ENCODE data around the gene KAT8. TPM values are rescaled to one million over a fixed set of nuclear protein-coding genes. Genes with fewer than 3 reads are reported as not detected.
A peak's percentile ranks its signal among the peaks of the same experiment; 100 is the strongest.

Gene KAT8
- total RNA-seq, 2 experiments from 2014 or later: 114 to 124 TPM

- intact Hi-C loops (cut with DNase I, micrococcal nuclease): no loop called here
- TF ChIP-seq CTCF (IDR thresholded peaks at IDR 0.05): no peak
- H3K36me3 ChIP-seq (ENCODE audit: insufficient read depth, low read length): peaks cover 63% of the 10 kb centered on the region
- Mint-ChIP-seq H3K4me3 (no peak overlapping the region), H3K36me3 (ENCODE audit: low read depth) (peaks cover 60% of the 10 kb centered on the region), H3K9me3 (no peaks in the 10 kb centered on the region), H3K27me3 (no peaks in the 10 kb centered on the region), H3K27ac (peak overlapping the region; percentile 34), H3K4me1 (ENCODE audit: low read depth) (peaks cover 8% of the 10 kb centered on the region)
- ATAC-seq (ENCODE audit: poor library complexity) (no peak), DNase-seq (no peak)
- H3K27ac ChIP-seq (ENCODE audit: low read depth in 1 of 2, low read length in 2 of 2): no peak overlapping the region
- H3K4me3 ChIP-seq (ENCODE audit: low read length): no peak overlapping the region
- H3K4me1 ChIP-seq (ENCODE audit: insufficient read depth, low read length): peaks cover 12% of the 10 kb centered on the region
- H3K27me3 ChIP-seq (ENCODE audit: control insufficient read depth in 1 of 2, insufficient read depth in 2 of 2, low read length in 2 of 2): no peaks in the 10 kb centered on the region
- H3K9me3 ChIP-seq (ENCODE audit: control insufficient read depth in 1 of 2, insufficient read depth in 1 of 2, low read length in 2 of 2): no peaks in the 10 kb centered on the region
- ChIA-PET POLR2A (no interaction called here), CTCF (no interaction called here)
These were observed 35.0 kb upstream of the KAT8 start for GRCh38 chr16:31082368-31083045.

GRCh38 chr16:31083081-31083480 lies 34.4 kb upstream of the KAT8 start:
- no peak for TF ChIP-seq CTCF (IDR thresholded peaks at IDR 0.05)
- Histone ChIP-seq H3K4me3 (ENCODE audit: low read length) (no peak overlapping the region), H3K9me3 (ENCODE audit: control insufficient read depth in 1 of 2, insufficient read depth in 1 of 2, low read length in 2 of 2) (no peaks in the 10 kb centered on the region), H3K27ac (ENCODE audit: low read depth in 1 of 2, low read length in 2 of 2) (no peak overlapping the region), H3K4me1 (ENCODE audit: insufficient read depth, low read length) (peaks cover 12% of the 10 kb centered on the region), H3K27me3 (ENCODE audit: control insufficient read depth in 1 of 2, insufficient read depth in 2 of 2, low read length in 2 of 2) (no peaks in the 10 kb centered on the region), H3K36me3 (ENCODE audit: insufficient read depth, low read length) (peaks cover 59% of the 10 kb centered on the region)
- Mint-ChIP-seq H3K27me3 (no peaks in the 10 kb centered on the region), H3K36me3 (ENCODE audit: low read depth) (peaks cover 55% of the 10 kb centered on the region), H3K4me3 (no peak overlapping the region), H3K4me1 (ENCODE audit: low read depth) (peaks cover 8% of the 10 kb centered on the region), H3K9me3 (no peaks in the 10 kb centered on the region), H3K27ac (no peak overlapping the region)
- intact Hi-C loops (cut with DNase I, micrococcal nuclease): no loop called here
- ATAC-seq (ENCODE audit: poor library complexity): no peak
- POLR2A ChIA-PET: interaction anchor here (2.0 kb wide), 1 partner anchor 9 kb away, joined by 15 read pairs; the partner anchor contains the start of genes ZNF646 and ZNF668
- CTCF ChIA-PET: no interaction called here
- DNase-seq: no peak

- H3K9me3 ChIP-seq (ENCODE audit: control insufficient read depth in 1 of 2, insufficient read depth in 1 of 2, low read length in 2 of 2): no peaks in the 10 kb centered on the region
- Mint-ChIP-seq H3K4me3 (no peak overlapping the region), H3K4me1 (ENCODE audit: low read depth) (peaks cover 8% of the 10 kb centered on the region), H3K27ac (no peak overlapping the region), H3K27me3 (no peaks in the 10 kb centered on the region), H3K36me3 (ENCODE audit: low read depth) (peaks cover 50% of the 10 kb centered on the region), H3K9me3 (no peaks in the 10 kb centered on the region)
- TF ChIP-seq CTCF (IDR thresholded peaks at IDR 0.05): no peak
- H3K4me3 ChIP-seq (ENCODE audit: low read length): no peak overlapping the region
- H3K27me3 ChIP-seq (ENCODE audit: control insufficient read depth in 1 of 2, insufficient read depth in 2 of 2, low read length in 2 of 2): no peaks in the 10 kb centered on the region
- POLR2A ChIA-PET: interaction anchor here (1.3 to 2.0 kb wide), 2 partner anchors 9 to 34 kb away, joined by 3 to 15 read pairs; partner anchors contain the start of genes KAT8, ZNF646 and ZNF668
- H3K36me3 ChIP-seq (ENCODE audit: insufficient read depth, low read length): peaks cover 57% of the 10 kb centered on the region
- ATAC-seq (ENCODE audit: poor library complexity) (no peak), DNase-seq (no peak)
- peaks cover 12% of the 10 kb centered on the region for H3K4me1 ChIP-seq (ENCODE audit: insufficient read depth, low read length)
- CTCF ChIA-PET: no interaction called here
- intact Hi-C loops (cut with DNase I, micrococcal nuclease): no loop called here
- H3K27ac ChIP-seq (ENCODE audit: low read depth in 1 of 2, low read length in 2 of 2): no peak overlapping the region
These were observed 33.9 kb upstream of the KAT8 start for GRCh38 chr16:31083556-31083955.

All from CD4-positive, alpha-beta T cell (primary cell).